HuH-7 (cell line): Measurements from ENCODE around the gene COL18A1.
"Not testable (repeated sequence)": the region's sequence is repeated elsewhere in the genome, so short reads cannot be mapped to it uniquely, and the experiment has no call there.

Source experiments
- DNase-seq: peaks from one replicate; pipeline ENCODE4 v3.0.0; 2011; ENCODE audit warnings: low spot score

Gene COL18A1

DNA sequence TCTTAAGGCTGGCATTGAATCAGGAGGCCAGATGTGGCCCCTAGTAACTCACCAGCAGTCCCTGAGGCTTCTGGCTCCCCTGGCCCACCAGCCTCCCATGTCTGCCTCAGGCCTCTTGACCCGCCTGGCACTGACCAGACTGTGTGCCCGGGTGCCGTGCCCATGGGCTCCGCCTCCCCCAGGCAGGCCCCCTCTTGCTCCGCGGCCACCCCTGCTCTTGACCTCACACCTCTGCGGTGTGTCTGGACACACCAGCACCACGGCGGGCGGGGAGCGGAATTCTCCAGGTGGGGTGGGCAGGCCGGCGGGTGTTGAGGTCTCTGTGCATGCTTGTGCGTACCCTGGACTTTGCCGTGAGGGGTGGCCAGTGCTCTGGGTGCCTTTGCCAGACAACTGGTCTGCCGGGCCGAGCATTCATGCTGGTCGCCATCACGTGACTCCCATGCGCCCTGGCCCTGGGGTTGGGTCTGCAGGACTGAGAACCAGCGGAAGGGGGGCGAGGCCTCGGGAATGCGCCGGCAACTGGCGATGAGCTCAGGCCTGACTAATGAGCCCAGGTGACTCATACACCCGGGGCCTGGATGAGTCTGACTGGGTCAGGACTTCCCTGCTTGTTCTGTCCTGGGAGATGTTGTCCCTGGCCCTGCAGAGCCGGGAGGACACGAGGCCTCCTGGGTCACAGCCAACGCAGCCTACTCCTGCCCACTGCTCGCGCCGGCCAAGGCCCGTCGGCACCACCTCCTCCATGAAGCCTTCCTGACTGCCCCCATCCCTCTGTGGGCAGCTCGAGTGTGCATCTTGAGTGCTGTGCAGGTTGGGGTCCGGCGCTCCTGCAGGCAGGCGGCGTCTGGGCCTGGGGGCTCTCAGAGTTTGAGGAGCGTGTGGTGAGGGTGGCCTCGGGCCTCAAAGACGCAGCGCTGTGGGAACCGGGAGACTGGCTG lies 22.6 kb downstream of the COL18A1 start:
- no peak for DNase-seq

DNA sequence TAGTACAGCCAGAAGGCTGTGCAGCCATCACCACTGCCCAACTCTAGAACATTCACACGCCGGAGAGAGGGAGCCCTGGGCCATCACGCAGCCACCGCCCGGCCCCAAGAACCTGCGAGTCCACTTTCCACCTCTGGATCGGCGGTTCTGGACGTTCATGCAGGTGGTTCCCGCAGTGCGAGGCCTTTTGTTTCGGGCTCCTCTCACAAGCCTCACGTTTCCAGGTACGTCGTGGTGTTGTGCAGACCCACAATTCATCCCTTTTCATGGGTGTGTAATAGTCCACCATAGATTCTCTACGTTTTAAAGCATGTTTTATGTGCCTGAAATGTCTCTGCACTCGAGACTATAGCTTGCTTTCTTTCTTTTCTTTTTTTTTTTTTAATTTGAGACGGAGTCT lies 23.6 kb downstream of the COL18A1 start:
- no peak for DNase-seq

DNA sequence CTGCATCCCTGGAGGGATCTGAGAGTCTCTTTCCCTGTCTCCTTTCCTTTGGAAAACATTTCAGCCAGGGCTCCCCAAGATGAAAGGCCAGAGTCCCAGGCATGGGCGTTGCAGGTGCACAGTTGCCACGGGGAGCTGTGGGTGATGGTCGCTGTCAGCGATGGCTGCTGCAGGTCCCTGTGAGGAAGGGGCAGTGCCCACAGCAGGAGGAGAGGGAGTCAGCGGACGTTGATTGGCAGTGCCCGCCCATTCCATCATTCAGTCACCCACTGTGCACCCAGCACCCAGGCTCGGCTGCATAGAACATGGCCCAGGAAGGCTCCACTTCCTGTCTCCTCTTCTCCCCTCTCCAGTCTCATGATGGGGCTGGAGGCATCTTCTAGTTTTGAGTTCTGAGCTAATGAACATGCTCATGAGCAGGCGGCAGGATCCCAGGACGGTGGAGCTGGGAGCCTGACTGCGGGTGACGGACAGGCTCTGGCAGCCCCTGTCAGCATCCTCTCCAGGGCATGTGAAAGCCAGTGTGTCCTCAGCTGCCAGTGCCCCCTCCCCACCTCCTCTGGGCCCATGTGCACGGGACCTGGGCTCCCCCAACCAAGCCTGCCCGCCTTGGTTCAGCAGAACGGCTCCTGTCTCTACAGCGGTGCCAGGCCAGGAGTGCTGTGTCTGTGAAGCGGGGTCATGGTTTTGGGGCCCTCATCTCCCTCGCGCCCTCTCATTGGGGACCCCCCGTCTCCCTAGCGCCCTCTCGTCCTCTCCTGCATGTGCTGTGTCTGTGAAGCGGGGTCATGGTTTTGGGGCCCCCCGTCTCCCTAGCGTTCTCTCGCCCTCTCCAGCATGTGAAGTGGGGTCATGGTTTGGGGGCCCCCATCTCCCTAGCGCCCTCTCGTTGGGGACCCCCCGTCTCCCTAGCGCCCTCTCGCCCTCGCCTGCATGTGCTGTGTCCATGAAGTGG lies 24.5 kb downstream of the COL18A1 start:
- no peak for DNase-seq

DNA sequence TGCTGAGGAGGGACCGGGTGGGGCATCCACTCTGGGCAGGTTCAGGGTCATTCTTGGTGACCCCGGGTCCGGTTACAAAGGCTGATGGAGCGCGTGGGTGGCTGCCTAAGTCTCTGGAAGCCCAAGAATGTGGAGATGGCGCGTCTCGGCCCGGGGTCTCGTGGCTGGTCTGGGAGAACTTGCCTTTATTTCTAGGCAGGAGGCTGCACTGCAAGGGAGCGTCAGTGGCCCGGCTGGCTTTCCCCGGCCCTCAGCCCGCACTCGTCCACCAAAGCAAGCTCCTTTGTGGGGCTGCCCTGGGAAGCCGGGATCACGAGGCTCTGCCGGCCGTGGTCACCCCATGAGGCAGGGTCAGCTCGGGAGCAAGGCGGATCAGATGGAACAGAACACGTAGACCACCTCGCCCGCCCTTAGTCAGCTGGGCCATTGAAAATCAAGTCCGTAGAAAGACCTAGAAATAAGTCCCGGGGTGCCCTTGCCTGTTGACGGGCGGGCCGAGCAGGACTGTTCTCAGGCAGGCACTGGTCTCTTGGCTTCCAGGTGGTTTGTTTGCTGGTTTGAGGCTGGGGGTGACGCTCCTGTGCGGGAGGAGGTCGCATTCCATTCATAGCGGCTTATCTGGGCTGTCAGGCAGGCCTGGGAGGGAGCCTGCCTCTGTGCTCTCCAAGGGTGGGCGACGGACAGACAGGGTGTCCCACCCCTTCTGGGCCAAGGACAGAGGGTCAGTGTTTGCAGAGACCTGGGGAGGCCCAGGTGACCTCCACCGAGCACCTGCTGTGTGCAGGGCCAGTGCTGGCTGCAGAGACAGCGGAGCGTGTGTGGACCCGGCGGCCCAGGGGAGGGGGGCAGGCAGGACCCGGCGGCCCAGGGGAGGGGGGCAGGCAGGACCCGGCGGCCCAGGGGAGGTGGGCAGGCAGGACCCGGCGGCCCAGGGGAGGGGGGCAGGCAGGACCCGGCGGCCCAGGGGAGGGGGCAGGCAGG lies 25.8 kb downstream of the COL18A1 start:
- peak; percentile 68 for DNase-seq

DNA sequence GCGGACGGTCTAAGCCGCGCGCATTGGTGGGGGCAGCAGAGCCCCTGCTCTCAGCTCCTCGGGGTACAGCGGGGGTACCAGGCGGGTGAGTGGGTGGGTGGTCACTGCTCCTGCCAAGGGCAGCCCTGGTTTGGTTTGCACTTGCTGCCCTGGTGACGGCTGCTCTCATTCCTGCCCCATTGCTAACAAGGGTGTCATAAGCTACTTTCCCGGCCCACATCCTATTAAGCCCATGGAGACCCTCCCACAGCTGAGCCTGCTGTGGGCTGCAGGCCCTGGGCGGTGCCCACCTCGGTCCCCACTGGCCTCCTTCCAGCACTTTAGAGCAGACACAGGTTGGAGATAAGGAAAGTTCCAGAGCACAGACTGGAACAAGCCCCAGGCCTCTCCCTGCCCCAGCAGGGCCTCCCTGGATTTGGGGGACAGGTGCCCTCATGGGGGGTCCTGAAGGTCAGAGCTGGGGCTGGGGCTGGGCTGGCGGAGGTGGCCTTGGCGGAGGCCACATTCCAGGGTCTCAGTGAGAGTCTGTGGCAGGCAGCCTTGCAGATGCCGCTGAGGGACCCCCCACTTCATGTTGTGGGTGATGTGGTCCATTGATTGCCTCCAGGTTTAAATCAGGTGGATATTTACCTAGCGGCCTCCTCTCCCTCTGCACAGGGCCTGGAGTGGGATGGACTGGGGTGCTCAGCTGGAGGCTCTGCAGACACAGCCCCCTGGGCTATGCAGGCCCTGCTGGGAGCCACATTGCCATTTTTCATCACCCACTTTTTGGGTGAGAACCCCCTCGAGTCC lies 27.0 kb downstream of the COL18A1 start:
- no peak for DNase-seq

DNA sequence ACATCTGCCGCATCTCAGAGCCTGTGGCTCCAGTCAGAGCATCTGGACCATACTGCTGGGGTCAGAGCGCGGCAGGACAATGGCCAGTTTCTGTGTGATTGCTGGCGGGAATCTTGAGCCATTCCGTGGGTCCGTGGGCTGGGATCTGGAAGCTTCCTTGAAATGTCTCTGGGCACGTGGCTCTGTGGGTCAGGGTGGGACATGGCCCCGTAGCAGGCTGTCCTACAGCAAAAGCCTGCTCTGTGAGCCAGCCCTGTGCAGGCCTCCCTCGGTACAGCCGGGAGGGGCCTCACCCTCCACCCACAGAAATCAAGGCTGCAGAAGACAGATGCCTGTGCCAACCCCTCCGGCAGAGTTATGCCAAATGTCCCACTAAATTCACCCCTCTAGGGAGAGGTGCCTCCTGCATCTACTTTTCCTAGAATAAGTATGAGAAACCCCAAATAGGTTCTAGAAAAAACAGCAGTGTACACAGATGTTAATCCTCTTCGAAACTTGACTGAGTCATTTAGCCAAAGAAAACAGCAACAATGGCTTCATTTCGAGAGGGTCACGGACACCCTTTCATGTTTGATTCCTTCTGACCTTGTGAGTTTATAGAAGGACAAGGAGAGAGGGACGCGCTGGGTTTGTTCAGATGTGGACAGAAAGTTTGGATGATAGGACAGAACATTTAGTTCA lies 27.8 kb downstream of the COL18A1 start:
- DNase-seq = no peak

DNA sequence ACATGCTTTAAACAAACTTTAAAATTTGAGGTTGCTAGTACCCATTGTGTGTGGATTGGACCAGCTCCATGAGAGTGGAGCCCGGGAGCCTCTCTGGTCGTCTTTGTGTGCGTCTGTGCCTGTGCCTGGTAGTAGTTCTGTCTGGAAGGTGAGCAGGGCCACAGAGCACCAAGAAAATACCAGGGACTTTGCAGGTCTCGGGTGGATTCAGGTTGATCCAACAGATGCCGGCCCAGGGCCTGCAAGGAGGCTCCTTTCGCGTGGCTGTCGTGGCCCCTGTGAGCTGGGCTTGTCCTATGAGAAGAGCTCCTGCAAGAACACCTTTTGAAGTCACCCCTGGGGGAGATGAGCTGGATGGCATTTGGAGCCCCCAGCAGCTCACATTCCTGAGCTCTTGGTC lies 28.3 kb downstream of the COL18A1 start:
- no peak for DNase-seq

DNA sequence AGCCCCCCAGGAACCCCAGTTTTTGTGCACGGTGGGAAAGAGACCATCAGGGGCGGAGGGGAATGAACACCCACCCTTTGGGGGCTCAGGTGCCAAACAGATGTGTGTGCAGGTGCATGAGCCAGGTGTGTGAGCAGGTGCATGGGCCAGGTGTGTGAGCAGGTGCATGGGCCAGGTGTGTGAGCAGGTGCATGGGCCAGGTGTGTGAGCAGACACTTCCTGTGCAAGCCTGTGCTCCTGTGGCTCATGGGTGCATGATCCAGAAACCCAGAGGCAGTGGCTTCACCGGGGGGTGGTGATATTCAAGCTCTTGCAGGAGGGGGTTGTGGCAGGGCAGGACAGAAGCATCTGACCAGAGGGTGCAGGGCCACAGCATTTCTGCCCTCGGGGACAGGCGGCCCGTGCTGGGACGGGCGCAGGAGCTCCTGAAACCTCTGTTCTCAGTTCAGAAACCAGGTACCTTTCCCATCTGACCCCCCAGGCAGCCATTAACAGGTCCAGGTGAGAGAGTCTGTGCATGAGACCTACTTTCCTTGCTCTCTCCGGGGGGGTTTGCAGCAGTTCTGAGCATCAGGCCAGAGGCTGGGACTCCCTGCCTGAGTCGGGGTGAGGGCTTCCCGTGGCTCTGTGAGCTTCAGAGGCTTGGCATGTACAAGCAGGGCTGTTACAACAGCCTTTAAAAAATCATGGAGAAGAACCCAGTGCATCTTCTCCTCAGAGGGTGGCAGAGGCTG lies 29.1 kb downstream of the COL18A1 start:
- DNase-seq = no peak

DNA sequence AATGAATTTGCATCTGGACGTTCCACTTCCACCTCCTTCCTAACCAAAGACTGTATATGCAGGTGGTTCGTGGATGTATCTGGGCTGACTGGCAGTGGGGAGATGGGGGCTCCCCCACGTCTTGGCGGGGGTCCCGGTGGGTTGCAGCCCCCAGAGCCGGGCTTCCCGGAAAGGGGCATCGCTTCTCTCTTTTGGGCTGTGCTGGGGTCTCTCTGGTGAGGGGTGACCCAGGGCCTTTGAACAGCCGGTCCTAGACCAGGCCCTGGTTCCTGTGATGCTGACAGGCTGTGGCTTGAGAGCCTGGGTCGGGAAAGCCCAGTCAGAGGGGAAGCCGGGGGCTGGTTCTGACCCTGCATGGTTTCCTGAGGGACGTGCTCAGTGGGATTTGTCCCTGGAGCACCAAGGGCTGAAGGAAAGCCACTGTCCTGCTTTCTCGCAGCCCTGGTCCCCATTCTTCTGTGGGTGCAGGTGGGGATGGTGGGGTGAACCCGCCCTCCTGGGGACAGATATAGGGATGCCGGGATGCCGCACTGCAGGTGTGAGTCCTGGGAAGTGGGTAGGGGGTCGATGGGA lies 29.8 kb downstream of the COL18A1 start:
- DNase-seq = no peak

DNA sequence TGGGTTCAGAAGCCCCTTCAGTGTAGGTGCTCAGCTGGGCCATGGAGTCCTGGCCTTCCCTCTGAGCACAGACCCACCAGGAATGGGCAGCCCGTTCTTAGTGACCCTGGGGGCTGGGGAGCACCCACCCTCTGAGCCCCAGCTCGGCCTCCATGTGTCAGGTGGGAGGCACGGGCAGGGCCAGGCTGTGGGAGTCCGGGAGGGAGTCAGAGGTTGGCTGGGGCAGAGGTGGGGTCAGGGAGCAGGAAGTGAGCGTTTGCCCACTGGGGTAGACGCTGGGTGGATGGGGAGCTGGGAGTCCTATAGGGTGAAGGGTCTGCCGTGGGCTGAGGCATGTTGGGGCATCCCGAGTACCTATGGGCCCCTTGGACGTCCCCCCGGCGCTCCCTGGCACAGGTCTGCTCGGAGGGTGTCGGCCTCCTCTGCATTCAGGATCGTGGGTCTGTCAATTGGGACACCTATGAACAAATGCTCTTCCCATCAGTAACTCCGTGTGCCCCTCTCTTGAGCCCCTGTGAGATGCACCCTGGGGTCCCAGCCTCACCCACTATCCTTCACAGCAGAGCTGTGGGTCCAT lies 30.5 kb downstream of the COL18A1 start:
- no peak for DNase-seq

DNA sequence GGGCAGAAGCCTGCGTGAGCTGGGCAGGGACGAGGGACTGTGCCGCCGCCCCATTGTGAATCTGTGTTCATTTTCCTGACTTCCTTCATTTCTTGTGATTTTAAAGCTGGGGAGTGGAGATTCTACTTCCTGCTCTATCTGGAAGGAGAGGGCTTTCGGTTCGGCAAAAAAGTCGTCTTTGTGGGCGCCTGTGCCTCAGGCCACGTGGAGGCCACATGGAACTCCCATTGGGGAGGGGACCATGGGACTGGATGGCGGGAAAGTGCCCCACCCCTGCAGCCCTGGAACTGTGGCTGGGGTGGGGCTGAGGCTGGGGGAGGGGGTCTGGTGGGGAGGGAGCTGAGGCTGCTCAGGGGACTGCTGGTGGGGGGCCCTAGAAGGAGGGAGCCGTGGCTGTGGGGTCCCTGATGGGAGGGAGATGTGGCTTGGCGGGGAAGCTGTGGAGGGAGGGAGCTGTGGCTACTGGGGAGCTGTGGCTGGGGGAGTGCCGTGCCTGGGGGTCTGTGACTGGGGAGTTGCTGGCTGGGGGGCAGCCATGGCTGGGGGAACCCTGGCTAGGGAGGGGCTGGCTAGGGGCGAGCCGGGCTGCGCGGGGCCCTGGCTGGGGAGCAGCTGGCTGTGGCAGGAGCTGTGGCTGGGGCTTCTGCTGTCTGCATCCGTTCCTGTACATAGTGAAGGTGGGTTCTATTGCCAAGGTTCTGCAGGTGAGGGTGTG lies 31.5 kb downstream of the COL18A1 start:
- no peak for DNase-seq

DNA sequence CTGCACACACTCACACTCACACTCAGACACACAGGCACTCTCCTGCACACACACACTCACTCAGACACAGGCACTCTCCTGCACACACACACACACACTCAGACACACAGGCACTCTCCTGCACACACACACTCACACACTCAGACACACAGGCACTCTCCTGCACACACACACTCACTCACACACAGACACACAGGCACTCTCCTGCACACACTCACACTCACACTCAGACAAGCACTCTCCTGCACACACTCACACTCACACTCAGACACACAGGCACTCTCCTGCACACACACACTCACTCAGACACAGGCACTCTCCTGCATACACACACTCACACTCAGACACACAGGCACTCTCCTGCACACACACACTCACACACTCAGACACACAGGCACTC lies 32.9 kb downstream of the COL18A1 start:
- not testable (repeated sequence) for DNase-seq

DNA sequence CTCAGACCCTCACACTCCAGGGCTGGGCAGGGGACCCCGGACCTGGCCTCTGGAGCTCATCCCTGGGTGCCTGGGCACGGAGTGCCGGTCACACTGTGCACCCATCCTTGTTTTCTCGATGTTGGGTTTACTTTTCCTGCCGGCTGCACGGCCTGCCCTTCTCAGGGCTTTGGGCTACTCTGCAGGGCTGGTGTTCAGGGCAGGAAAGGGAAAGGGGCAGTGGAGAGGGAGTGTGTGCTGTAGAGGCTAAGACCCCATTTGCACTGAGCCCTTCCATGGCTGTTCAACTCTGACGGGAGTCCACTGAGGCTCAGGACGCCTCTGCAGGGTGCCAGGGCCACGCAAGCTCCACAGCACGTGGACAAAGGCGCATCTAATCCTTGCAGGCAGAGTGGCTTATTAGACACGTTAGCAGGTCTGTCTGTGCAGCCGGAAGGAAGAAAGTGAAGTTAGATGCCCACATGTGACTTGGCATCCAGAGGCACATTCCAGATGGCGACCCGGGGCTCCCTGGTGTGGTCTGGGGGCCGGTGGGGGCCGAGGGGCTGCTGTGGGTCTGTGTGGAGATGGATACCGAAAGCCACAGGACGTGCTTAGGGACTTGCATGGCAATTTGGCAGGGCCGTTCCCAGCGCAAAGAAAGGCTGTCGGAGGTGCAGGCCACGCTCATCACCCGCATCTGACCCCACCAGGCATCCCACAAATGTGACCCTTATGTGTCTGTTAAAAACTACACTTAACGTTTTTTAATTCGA lies 33.6 kb downstream of the COL18A1 start:
- no peak for DNase-seq

DNA sequence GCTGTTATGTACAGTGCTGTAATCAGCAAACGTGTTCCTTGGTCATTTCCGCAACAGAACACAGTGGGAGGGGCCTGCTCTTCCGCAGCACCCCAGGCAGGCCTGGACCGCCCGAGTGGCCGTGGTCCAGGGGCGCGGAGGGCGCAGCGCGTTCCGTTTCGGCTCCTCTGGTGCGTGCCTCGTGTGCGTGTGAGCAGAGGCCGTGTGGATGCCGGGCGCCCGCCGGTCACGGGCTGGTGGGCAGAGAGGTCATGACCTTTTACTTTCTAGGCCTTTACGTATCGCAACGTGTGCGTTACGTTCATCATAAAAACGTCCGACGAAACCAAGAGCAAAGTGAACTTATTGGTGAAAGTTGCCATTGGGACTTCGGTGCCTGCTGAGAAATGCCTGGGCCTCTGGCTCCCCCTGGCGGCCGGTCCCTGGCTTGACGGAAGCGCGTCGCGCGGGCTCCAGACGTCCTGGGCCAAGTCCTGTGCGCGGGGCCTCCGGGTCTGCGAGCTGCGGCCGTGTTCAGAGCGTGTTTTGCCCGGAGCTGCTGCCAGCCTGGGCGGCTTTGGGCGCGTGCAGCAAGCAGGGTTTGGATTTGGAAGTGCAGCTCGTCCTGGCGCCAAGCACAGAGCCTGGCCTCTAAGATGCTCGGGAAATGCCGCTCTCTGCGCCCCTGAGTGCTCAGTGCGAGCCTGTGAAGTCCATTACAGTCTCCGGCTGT lies 34.4 kb downstream of the COL18A1 start:
- DNase-seq = peak; percentile 95

DNA sequence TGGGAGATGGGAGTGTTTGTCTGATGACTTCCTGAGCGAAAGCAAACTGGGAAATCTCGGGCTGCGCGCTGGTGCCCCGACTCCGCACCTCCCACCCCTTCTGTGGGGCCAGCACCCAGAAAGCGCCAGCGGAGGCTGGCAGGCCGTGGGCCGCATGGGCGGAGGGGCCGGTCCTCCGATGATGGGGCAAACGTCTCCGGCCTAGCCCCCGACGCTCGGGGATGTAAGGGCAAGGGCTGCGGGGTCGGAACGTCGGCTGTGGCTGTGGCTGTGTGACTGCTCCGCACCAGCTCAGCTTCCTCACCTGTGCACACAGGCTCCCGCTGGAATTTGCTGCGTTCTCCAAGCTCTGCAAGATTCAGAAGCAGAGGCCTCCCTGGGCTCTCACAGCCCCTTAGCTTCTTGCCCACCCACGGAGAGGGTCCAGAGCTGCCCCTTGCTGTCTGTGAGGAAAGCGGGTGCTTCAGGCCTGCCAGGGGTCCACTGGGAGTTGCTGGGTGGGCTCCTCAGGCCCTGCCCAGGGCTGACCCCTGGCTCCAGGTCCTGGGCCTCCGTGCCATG lies 35.0 kb downstream of the COL18A1 start:
- DNase-seq = no peak

DNA sequence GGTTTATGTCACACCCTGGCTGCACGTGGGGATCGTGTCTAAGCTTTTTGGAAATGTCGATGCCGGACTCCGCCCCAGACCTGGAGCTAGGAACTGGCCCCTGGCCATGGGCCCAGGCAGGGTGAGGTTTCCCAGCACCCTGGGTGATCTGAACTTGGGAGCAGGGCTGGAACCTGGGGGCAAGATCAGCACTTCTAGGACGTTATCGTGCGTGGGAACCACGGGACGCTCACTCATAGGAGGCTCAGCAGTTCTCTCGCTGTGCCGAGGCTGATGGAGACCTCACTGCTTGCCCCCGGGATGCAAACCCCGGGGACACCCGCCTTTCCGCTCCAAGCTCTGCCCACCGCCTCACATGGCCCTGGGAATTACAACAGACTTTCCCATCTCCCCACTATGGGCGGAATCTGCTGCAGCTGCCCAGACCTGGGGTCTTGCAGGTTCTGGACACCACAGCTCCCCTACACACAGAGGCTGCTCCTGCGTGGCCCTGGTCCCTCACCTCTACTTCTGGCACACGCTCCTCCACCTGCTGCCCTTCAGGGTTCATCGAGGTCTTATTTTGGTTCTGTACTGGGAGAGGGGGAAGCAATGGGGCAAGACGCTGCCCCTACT lies 35.9 kb downstream of the COL18A1 start:
- DNase-seq = no peak
